Mesothelial cell of epicardium (in vitro differentiated cells): Measurements from ENCODE around the gene PP2D1. TPM values are rescaled to one million over a fixed set of nuclear protein-coding genes. Genes with fewer than 3 reads are reported as not detected.

Experiments
- DNase-seq, 2 experiments: peaks; one replicate each; pipeline ENCODE4 v3.0.0; 2021; ENCODE audit warnings: low spot score in 2 of 2; ENCODE audit not compliant: unreplicated experiment in 2 of 2
- H3K27ac Mint-ChIP-seq: 2 replicates; pipeline ENCODE4 v1.8.0; 2021; ENCODE audit warnings: mixed read lengths
- H3K27me3 Mint-ChIP-seq: 2 replicates; pipeline ENCODE4 v1.8.0; 2021; ENCODE audit warnings: low read depth, mixed read lengths
- H3K36me3 Mint-ChIP-seq: 2 replicates; pipeline ENCODE4 v1.8.0; 2021; ENCODE audit warnings: mixed read lengths
- H3K4me1 Mint-ChIP-seq: 2 replicates; pipeline ENCODE4 v1.8.0; 2021; ENCODE audit warnings: mixed read lengths
- H3K4me3 Mint-ChIP-seq: 2 replicates; pipeline ENCODE4 v1.8.0; 2021; ENCODE audit warnings: mild to moderate bottlenecking, moderate library complexity, mixed read lengths
- H3K9me3 Mint-ChIP-seq: 2 replicates; pipeline ENCODE4 v1.8.0; 2021; ENCODE audit warnings: mixed read lengths
- total RNA-seq: library from RNA; stranded (reverse); gene quantifications from 3 replicates; pipeline ENCODE4 v1.2.1, GENCODE V29; 2021
- TF ChIP-seq, protein P1 (sequence below): fragments of 200-600 bp; sonication (generic); IDR thresholded peaks from one replicate; pipeline ENCODE4 v1.5.0; 2021; ENCODE audit warnings: antibody characterized with exemption; ENCODE audit not compliant: unreplicated experiment

Gene PP2D1
- total RNA-seq, 1 donor from 2014 or later: not detected

DNA sequence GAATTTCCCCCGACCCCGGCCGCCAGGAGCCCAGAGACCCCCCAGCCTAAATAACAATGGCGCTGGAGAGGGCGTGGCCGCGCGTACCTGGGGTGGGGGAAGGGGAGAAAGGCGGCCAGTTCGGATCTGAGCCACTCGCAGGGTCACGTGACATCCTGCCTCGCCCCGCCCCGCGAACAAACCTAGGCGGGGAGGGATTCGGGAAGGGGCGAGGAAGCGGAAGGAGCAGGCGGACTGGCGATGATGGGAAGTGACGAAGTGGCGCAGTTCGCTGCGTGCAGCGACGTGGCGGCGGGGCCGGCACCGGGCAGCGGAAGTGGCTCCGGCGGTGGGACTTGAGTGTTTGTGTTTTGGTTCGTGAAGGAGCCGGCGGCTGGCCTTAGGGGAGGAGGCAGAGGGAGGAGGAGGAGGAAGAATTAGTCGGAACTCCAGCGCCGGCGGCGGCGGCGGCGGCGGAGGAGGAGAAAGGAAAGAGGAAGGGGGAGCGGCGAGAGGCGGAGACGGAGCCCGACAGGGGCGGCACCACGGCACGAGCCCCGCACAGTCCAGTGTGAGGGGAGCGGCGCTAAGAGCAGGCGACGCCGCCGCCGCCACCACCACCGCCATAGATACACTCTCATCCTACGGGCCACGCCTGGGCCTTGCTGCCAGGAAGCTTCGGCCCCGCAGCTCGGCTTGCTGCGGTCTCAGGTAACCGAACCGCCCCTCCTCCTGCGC lies 65.1 kb downstream of the PP2D1 start, which contains the start of gene RAB5A:
Gene RAB5A (plus strand): TSS at position 266 of the 717 bp plus-strand sequence. CDS start 3,802 bp downstream, outside the sequence.
- Mint-ChIP-seq H3K27ac (peak within 1 kb of the TSS; percentile 100), H3K4me3 (peak within 1 kb of the TSS; percentile 99), H3K27me3 (no peaks in the 10 kb centered on the region), H3K36me3 (peaks cover 11% of the 10 kb centered on the region), H3K4me1 (peaks cover 30% of the 10 kb centered on the region), H3K9me3 (peaks cover 12% of the 10 kb centered on the region)
- DNase-seq: peak; percentile 90 to 94
- TF ChIP-seq, protein P1, sequence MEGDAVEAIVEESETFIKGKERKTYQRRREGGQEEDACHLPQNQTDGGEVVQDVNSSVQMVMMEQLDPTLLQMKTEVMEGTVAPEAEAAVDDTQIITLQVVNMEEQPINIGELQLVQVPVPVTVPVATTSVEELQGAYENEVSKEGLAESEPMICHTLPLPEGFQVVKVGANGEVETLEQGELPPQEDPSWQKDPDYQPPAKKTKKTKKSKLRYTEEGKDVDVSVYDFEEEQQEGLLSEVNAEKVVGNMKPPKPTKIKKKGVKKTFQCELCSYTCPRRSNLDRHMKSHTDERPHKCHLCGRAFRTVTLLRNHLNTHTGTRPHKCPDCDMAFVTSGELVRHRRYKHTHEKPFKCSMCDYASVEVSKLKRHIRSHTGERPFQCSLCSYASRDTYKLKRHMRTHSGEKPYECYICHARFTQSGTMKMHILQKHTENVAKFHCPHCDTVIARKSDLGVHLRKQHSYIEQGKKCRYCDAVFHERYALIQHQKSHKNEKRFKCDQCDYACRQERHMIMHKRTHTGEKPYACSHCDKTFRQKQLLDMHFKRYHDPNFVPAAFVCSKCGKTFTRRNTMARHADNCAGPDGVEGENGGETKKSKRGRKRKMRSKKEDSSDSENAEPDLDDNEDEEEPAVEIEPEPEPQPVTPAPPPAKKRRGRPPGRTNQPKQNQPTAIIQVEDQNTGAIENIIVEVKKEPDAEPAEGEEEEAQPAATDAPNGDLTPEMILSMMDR: no peak

DNA sequence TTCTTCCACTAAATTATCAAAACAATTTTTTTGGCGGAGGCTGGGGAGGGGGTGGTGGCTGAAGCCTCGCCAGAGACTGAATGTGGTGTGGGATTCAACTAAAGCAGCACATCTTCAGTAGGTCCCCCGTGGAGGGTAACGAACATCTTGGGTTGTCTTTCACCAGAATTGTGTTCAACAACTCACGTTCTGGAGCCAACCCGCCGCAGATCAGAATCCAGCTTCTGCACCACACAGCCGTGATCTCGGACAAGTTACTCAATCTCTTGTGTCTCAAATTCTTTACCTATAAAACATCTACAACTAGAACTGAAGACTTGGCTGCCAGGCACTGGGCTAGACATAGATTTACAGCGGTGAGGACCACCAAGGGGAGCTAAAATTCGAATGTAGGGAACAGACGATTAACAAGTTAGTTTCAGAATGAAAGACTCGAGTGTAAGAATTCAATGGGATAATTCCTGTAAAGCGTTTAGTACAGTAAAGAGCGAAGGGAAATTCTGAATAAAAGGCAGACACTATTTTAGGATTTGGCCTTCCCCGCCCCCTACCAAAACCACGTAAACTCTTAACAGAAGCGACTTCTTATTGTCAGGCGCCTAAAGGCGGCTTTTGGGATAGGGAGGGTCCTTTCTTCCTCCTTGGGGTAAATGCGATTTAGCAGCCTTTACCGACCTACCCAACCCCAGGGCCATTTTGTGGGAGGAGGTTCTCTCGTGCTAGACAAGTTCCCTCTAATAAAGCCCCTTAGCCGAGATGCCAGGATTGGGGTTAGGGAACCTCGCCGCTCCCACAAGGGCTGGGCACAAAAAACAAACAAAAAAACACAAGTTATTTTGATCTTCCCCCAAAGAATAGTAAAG lies 65.9 kb downstream of the PP2D1 start:
- H3K27me3 Mint-ChIP-seq: no peaks in the 10 kb centered on the region
- DNase-seq: no peak
- TF ChIP-seq, protein P1: no peak
- peaks cover 30% of the 10 kb centered on the region for H3K4me1 Mint-ChIP-seq
- peaks cover 7% of the 10 kb centered on the region for H3K36me3 Mint-ChIP-seq
- H3K27ac Mint-ChIP-seq: peak overlapping the region; percentile 100
- peak overlapping the region; percentile 99 for H3K4me3 Mint-ChIP-seq
- H3K9me3 Mint-ChIP-seq: peaks cover 12% of the 10 kb centered on the region

DNA sequence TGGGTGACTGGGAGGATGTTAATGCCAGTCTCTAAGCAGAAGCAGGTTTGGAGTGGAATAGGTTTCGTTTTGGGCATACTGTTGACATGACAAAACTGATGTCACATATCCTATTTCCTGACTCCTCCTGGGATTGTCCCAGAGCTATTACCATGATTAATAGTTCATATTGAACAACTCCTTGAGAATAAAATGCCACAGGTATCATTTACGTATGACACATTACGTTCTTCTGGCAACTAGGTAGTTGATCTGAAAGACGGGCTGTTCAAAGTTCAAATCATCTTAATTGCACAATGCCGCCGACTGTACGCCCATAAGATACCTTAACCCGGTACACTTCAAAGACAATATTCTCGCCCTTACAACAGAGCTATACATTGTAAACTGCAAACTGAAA lies 66.5 kb downstream of the PP2D1 start:
- peak overlapping the region; percentile 99 for H3K4me3 Mint-ChIP-seq
- peaks cover 30% of the 10 kb centered on the region for H3K4me1 Mint-ChIP-seq
- H3K27ac Mint-ChIP-seq: peak overlapping the region; percentile 66
- peaks cover 4% of the 10 kb centered on the region for H3K36me3 Mint-ChIP-seq
- peaks cover 13% of the 10 kb centered on the region for H3K9me3 Mint-ChIP-seq
- no peak for DNase-seq
- H3K27me3 Mint-ChIP-seq: no peaks in the 10 kb centered on the region
- TF ChIP-seq, protein P1: no peak

DNA sequence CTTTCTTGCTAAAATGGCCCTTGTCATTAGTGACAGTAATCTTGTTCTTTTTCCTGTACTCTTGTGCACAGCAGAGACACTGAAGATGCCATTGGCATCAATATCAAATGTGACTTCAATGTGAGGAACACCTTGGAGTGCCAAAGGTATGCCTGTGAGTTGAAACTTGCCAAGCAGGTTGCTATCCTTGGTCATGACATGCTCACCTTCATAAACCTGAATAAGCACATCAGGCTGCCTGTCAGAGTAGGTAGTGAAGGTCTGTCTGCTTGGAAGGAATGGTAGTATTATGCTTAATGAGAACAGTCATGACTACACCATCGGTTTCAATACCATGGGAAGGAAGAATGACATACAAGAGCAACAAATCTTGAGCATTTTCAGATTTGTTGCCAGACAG lies 71.4 kb downstream of the PP2D1 start:
- Mint-ChIP-seq H3K4me3 (no peak overlapping the region), H3K9me3 (peaks cover 16% of the 10 kb centered on the region), H3K27ac (no peak overlapping the region), H3K36me3 (peaks cover 4% of the 10 kb centered on the region), H3K27me3 (no peaks in the 10 kb centered on the region), H3K4me1 (peaks cover 1% of the 10 kb centered on the region)
- TF ChIP-seq, protein P1: no peak
- no peak for DNase-seq

DNA sequence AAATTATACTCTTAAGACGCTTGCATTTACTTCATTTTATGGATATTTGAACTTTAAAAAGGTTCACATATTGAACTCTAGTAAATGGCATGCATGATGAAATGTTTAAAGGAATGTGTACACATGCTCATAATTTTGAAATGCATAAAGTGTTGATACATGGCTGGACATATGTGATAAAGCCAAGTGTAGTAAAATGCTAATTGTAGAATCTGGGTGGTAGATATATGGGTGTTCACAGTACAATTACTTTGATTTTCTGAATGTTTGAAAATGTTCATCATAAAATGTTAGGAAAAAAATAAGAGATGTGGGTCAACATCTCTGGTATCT lies 73.8 kb downstream of the PP2D1 start:
- Mint-ChIP-seq H3K27ac (no peak overlapping the region), H3K27me3 (no peaks in the 10 kb centered on the region), H3K36me3 (peaks cover 1% of the 10 kb centered on the region), H3K4me3 (no peak overlapping the region), H3K9me3 (peaks cover 15% of the 10 kb centered on the region), H3K4me1 (peaks cover 8% of the 10 kb centered on the region)
- DNase-seq: no peak
- TF ChIP-seq, protein P1: no peak
